Pulmonary artery endothelial cell (primary cell): ENCODE measurements around the gene P2RX1. TPM values are rescaled to one million over a fixed set of nuclear protein-coding genes. Genes with fewer than 3 reads are reported as not detected.

ENCODE experiments used
- DNase-seq: peaks from one replicate; pipeline ENCODE4 v3.0.0-alpha.2; 2011; ENCODE audit warnings: low read depth, low spot score
- total RNA-seq: library from RNA; depleted of rRNA; stranded (reverse); fragments of >200 nt; gene quantifications from 2 replicates; pipeline ENCODE4 v1.2.3, GENCODE V29; 2014

P2RX1 gene
- total RNA-seq, 1 donor from 2014 or later = not detected

DNA sequence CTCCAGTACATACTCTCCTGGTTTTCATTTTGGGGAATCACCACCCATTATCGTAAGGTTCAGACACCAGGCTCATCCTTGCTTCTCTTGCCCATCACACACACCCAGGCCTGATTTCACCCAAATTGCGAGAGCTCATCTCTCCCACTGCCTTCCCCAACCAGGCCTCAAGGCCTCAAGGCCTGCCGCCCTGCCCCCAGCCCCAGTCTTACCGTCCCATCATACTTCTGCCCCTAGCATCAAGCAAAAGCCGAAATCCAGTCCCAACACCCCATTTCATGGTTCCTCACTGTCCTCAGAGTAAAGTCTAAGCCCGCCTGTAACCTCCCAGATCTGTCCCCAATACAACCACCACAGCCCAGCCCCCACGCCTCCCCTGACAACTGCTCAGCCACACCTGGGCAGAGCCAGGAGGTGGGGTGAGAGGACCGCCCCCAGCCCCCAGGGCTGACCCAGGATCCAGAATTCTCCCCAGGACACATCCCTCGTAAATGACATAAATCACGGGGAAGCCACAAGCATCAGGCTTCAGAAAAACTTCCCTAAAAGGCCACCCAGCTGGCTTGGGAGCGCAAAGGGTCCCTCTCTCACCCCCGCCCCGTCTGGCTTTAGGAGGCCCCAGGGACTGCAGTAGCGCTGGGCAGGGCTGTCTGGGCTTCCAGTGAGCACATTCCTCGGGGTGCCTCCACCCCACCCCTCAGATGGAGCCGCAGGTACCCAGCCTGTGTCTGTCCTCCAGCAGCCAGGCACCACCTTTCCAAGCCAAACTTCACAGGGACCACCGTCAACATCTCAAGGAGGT, 9.6 kb upstream of the P2RX1 start:
- DNase-seq = no peak

DNA sequence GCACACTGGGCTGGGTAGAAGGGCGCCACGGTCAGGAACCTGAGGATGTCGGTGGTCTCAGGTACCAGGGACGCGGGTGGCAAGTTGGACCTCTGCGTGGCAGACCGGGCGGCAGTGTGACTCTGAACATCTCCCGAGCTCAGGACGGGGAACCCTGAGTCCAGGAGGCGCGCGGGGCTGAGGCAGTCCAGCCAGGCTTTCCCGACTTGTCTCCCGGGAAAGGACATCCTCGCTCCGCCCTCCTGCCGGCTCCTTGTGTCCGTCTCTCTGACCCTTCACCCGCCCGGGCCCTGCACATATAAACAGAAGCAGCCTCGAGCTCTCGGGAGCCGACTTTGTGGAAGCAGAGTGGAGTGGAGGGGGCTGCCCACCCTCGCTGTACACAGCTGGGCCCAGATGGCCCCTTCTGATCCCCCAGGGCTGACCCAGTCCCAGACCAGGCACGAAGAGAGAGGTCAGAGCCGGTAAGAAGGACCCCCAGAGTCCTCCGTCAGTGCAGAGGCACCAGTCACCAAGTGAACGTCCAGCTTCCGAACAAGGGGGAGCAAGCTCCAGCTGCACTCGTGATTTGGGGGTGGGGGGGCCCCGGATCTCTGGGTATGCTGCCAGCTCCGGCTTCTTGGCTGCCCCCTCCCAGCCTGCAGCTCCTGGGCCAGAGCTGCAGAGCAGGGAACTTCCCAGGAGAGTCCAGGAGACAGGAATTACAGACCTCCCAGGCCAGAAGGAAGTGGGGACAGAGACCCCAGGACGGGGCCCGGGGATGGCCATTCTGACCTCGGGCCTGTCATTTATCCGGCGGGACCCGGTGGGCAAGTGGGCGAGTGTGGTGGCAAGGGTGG, 8.5 kb upstream of the P2RX1 start:
- DNase-seq = no peak

DNA sequence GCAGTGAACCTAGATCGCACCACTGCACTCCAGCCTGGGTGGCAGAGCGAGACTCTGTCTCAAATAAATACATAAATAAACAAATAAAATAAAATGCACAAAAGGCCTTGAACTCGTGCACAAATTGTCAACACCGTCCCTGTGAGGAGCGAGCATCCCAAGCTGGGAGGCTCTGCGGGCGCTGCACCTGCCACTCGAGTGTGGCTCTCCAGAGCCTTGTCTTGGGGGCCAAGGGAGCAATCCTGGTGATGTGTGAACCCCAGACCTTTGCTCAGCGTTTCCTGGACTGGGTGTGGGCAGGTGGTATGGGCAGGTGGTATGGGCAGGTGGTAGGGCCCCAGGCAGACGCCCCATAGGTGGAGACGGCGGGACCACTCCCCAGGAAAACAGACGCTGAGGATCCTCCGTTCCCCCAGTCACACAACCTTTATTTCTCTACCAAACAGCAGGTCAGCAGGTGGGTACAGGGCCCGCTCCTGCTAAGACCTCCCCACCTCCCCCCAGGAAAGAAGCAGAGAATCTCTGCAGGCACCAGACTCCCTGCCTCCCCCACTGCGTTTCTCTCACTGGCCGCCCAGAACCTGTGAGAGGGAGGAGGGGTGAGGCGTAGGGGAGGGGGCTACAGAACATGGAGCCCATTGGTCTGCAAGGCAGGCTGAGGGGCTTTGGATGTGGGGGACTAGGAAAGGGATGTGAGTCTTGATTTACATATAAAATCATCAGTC, 7.4 kb upstream of the P2RX1 start:
- no peak for DNase-seq

DNA sequence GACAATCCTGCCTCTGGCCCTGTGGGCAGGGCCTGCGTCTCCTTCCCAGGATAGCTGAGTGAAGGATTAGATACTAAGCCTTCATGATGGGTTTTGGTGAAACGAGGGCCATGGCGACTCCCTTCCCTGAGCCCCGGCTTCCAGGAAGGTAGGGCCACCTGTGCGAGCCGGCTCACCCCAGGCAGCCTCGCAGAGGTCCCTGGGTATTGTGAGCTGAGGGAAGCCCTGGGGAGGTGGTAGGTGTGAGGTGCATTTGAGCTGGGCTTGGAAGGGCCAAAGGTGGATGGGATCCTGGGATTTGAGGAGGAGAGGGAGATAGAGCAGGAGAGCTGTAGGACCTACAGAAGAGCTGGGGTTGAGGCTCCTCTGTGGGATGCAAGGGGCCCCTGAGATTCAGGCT, 6.5 kb upstream of the P2RX1 start:
- DNase-seq = no peak

DNA sequence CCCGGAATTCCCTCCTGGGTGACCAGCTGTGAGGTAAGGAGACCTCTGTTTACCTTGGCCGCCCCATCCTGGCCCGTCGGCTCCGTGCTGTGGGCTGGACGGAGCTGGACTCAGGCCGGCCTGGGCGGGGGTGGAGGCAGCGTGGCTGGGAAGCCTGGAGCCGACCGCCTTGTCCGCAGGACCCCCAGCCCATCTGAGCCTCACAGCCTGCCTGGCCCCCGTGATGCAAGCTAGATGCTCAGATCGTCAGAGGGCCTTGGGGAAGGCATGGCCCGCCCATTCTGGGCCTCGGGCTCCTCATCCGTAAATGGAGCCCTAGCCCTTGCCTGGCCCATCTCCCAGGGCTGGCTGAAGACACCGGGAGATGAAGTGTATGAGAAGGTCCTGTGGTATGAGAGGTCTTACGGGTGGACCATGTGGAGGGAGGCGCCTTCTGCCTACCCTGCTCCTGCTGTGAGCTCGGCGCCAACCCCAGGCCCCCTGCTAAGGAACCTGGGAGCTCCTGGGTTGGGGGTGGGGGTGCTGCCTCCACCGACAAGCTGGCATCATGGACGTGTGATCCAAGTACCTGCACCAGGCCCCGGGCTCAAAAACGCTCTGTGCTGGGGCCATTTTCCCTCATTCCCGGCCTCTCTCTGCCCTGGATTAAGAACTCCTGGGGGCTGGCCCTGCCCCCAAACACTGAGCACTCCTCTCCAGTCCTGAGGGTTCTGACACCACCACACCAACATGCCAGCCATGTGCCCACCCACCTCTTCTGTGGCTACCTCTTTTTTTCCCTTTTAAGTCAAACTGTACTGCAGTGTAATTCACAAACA, 5.4 kb upstream of the P2RX1 start:
- no peak for DNase-seq

DNA sequence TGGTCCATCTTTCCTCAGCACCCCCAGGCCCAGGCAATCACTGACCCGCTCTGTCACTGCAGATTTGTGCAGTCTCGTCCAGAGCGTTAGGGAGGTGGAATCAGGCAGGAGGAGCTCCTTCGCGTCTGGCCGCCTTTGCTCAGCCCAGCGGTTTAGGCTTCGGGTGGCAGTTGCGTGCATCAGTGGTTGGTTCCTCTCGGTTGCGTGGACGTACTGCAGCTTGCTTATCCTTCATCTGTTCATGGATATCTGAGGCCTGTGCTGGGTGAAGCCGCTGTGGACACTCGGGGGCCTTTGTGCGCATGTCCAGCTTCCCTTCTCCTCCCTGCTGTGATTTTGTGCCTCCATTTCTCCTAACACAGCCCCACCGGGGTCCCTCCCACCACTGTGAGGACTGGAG, 4.7 kb upstream of the P2RX1 start:
- DNase-seq = no peak

DNA sequence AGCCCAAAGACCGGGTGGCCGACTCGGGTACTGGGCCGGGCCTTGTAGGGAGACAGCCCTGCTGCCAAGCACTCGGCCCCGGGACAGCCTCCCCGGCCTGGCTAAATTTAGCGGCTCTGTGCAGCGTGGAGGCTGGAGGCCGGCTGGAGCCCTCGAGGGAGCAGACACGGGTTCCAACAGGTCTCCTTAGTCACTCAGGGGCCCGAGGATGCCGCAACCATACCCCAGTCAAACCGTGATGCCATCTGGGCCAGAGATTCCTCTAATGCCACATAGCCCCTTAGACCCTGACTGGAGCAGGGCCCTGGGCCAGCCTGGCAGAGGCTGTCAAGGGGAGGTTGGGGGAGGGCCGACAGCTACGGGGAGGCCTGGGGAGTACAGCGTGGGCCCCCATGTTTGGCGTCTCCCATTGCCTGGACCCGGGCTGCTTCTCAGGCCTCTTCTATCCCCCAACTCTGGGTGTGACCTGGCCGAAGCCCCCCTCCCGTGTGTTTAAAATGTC, 2.9 kb upstream of the P2RX1 start:
- no peak for DNase-seq

DNA sequence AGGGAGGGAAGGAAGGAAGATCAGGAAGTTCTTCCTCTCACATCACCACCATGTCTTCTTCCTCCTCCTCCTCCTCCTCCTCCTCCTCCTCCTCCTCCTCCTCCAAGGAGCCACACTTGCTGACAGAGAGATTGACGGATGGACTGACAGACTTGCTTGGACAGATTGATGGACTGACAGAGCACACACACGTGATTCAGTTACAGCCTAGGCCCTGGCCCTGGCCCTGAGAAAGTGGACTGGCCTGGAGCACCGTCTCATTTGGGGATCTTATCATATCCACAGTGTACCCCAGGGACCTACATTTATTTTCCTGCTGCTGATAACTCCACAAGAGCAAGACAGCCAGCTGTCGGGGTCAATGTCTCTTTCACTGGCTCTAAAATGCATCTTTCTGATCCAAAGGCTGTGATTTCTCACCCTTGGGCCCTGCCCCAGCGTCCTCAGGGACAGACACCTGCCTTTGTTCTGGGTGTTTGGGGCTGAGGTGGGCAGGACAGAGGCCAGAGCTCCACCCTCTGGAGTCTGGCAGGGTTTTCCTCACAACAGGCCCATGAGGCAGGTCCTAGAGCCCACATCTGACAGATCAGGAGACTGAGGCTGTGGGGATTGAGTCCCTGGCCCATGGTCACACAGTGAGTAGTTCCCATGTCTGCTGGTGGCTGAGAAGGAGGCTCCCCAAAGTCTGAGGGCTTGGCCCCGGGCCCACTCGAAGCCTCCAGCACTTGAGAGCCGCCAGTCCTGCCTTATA, 2.3 kb upstream of the P2RX1 start:
- no peak for DNase-seq

DNA sequence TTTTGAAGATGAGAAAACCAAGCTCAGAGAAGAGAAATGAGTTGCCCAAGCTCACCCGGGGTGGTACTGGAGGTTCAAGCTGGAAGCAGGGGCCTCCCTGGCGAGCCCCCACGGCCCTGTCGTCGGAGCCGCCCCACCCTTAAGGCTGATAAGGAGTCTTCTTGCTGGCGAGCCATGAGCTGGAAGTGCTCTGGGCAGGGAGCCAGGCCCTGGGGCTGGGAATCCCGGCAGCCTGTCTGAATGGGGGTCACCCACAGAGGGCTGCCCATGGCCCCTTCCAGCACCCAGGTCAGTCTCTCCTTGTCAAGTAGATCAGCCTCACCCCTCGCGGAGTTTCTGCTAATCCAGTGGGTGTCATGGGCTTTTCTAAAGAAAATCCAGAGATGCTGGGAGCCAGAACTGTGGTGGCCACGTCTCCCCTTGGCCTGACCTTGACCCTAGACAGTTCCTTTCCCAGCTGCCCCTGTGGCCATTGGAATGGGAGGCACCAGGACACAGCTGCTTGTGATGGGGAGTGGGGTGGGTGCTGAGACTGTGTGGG, 1.2 kb upstream of the P2RX1 start:
- no peak for DNase-seq

DNA sequence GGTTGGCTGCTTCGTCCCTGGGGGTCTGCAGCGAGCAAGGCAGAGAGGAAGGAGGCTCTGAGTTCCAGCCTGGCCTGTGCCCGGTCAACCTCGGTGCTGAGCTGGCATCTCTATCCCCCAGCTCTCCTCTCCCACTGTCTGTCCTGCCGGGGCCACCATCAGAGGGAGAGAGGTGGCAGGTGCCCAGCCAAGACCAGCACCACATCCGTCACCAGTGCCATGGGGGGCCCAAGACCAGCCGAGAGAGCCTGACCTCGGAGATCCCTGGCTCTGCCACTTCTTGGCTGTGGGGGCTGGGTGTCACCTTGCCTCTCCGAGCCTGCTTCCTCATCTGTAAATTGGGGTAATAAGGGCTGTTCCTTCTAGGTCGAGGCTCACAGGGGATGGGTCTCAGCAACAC, 560 bp upstream of the P2RX1 start:
- DNase-seq = no peak

DNA sequence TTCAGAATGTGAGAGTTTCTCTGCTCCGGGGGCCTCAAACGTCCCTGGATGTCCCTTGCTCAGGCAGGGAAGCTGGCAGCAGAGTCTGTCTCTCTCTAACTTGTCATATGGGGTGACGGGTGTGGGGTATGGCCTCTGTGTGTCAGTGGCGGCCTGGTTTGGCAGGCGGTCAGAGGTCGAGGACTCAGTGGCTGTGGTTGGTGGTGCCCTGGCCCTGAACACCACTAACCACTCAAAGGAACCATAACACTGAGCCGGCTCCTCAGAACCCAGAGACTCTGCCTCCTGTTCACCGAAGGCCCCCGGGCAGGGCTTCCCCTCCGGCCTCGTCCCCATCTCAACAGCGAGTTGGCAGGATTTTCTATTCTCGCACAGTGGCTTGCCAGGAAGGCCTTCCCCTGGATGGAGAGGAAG, 677 bp downstream of the P2RX1 start:
- DNase-seq = no peak

DNA sequence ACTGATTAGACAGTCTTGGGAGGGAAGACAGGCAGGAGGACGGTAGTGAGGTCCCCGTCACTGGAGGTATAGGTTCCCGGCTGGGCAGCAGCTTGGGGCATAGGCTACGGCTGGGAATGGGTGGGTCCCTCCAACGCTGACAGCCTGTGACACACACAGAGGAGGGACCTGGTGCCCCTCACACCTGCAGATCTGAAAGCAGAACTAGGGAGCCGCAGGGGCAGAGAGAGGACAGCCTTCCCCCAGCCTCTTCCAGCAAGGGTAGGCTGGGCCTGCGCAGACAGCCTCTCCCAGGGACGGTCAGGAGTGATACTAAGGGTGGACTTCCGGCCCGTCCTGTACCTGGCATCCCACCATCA, 2.0 kb downstream of the P2RX1 start:
- DNase-seq = no peak

DNA sequence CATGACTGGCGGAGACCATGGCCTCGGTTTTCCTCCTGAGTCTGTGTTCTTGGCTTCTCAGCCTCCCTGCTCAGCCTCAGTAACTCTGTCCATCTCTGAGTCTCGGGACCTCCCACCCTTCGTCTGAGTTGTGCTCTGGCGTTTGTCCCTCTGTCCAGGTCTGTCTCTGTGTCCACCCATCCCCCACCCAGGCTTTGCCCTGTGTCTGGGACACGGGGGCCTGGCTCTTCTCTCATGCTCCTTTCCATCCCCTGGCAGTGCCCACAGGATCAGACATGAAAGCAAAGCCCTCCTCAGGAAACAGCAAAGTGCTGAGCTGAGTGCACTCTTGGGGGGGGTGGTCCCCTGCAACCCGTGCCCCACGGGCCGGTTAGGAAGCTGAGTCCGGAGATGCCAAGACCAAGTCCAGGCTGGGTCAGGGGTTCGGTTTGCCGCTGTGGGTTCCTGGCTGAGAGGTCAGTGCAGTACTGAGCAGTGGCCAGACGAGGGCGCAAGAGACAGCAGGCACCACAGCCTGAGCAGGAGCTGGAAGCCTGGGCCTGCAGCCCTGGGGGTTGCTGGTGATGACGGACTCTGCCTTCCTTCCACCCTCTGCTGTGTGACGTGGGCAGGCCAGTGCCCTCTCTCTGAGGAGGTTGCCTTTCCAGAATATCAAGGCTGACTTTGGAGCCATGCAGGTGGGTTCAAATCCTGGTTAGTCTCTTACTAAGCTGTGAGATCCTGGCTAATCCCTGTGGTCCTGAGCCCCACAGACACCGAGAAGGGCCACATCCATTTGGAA, 2.5 kb downstream of the P2RX1 start:
- no peak for DNase-seq

DNA sequence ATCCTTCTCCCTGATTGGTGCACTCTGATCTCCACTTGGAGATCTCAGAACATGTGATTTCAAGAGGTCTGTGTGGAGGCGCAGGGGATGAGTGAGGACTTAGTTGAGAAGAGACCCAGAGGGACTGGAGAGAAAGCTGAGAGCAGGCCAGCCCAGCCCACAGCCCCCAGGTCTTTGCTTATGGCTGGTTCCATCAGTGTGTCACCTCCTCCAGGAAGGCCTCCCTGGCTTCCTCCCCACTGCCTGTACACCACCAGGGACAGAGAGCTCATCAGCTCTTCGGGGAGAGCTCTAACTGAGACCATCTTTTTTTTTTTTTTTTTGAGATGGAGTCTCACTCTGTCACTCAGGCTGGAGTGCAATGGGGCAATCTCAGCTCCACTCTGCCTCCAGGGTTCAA, 3.4 kb downstream of the P2RX1 start:
- no peak for DNase-seq

DNA sequence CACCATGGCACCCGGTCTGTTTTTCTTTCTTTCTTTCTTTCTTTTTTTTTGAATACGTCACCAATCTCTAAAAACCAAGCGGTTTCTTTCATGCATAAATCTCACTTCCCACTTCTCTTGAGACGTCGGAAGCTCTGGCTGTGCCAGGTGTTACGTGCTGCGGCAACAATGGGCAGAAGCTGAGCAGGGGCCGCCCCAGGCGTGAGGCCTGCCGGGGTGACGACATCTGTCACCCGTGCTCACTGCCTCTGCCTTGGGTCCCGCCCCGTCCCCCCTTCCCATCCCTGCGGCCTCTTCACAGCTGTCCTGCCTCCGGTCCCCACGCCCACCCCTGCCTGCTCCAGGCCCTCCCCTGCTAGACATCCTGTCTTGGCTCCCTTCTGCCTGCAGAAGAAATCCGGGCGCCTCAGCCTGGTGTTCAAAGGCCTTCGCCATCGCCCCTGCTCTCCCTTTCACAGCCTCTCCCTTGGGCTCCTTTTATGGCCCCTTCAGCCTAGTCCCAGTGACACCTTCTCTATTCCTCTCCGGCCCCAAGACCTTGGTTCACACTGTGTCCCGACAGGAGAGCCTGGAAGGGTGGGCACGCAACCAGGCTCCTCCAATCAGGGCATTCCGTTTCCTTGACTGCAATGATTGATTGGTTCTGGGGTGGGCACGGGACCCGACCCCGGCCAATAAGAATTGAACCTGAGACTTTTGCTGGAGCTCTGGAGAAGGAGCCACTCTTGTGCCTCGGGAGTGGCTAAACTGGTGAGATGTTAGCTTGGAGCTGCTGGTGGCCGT, 4.8 kb downstream of the P2RX1 start:
- no peak for DNase-seq

DNA sequence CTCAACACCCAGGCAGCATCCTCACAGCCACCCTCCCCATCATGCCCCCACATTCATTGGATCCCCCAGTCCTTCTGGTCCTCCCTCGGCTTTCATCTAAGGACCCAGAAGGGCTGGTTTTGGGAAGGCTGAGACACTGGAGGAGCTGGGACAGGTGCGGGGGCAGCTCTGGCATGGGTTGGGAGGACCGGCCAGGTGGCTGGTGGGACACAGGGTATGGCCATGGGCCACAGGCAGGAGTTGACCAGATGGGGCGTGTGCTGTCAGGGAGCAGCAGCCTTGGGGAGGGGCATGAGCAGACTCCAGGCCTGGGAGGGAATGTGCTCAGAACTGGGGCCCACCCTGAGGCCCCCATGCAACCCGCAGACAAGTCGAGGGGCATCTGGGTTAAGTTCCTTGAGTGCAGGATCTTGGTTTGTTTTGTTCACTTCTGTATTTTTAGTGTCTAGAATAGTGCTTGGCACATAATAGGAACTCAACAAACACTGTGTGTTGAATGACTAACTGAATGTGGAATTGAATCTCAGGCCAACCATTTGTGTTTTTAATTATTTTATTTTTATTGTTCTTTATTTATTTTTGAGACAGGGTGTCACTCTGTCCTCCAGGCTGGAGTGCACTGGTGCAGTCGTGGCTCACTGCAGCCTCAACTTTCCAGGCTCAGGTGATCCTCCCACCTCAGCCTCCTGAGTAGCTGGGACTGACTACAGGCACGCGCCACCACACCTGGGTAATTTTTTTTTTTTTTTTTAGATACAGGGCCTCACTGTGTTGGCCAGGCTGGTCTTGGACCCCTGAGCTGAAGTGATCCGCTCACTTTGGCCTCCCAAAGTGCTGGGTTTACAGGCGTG, 5.6 kb downstream of the P2RX1 start:
- no peak for DNase-seq

DNA sequence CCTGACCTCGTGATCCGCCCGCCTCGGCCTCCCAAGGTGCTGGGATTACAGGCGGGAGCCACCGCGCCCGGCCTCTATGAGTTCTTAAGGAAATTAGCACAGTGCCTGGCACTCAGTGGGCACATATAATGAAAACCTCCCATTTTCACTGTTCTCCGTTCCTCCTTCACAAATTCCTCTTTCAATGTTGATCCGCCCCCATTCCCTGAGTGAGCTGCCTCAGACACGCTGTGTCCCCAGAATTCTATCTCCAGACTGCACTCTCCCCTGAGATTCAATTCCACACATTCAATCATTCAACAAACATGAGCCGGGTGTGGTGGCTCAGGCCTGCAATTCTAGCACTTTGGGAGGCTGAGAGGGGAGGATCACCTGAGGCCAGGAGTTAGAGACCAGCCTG, 7.0 kb downstream of the P2RX1 start:
- DNase-seq = no peak
